ENCODE data around the gene NKAPL. TPM values are rescaled to one million over a fixed set of nuclear protein-coding genes. Genes with fewer than 3 reads are reported as not detected.
"Not testable (repeated sequence)": the region's sequence is repeated elsewhere in the genome, so short reads cannot be mapped to it uniquely, and the experiment has no call there.

The NKAPL gene
- total and polyA plus RNA-seq, 4 donors = 0.81 to 1.4 (median 0.96) TPM

DNA sequence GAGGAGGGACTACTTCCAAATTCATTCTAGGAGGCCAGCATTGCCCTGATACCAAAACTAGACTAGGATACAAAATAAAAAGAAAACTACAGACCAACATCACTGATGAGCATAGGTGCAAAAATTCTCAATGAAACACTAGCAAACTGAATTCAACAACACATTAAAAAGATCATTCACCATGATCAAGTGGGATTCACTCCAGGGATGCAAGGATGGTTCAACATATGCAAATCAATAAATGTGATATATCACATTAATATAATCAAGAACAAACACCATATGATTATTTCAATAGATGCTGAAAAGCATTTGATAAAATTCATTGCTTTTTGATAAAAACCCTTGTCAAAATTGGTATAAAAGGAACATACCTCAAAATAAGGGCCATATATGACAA lies 32.5 kb downstream of the NKAPL start:
- DNase-seq (no peak), ATAC-seq (ENCODE audit: insufficient read depth, low FRiP score) (no peak)
- H3K4me1 ChIP-seq (ENCODE audit: control insufficient read depth in 5 of 5, insufficient read depth in 5 of 5, low read length in 5 of 5) = no peaks in the 10 kb centered on the region
- H3K4me3 ChIP-seq = no peak overlapping the region
- no peak overlapping the region for H3K27ac ChIP-seq (ENCODE audit: low read depth in 1 of 2, low read length in 1 of 2)
- TF ChIP-seq, protein P1, sequence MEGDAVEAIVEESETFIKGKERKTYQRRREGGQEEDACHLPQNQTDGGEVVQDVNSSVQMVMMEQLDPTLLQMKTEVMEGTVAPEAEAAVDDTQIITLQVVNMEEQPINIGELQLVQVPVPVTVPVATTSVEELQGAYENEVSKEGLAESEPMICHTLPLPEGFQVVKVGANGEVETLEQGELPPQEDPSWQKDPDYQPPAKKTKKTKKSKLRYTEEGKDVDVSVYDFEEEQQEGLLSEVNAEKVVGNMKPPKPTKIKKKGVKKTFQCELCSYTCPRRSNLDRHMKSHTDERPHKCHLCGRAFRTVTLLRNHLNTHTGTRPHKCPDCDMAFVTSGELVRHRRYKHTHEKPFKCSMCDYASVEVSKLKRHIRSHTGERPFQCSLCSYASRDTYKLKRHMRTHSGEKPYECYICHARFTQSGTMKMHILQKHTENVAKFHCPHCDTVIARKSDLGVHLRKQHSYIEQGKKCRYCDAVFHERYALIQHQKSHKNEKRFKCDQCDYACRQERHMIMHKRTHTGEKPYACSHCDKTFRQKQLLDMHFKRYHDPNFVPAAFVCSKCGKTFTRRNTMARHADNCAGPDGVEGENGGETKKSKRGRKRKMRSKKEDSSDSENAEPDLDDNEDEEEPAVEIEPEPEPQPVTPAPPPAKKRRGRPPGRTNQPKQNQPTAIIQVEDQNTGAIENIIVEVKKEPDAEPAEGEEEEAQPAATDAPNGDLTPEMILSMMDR (IDR thresholded peaks at IDR 0.05; ENCODE audit: control extremely low read depth, extremely low read depth) = no peak
- H3K36me3 ChIP-seq (ENCODE audit: control insufficient read depth in 4 of 4, insufficient read depth in 4 of 4, low read length in 4 of 4) = peaks cover 5 to 22% (median 13%) of the 10 kb centered on the region in 4 donors
- H3K9me3 ChIP-seq (ENCODE audit: control insufficient read depth in 4 of 4, insufficient read depth in 3 of 4, low read length in 3 of 4) = no peaks in the 10 kb centered on the region
- no peak overlapping the region for H3K9ac ChIP-seq (ENCODE audit: insufficient read depth in 1 of 2, low read length in 2 of 2)
- H3K27me3 ChIP-seq (ENCODE audit: control insufficient read depth in 3 of 3, insufficient read depth in 3 of 3, low read length in 2 of 3) = no peaks in the 10 kb centered on the region

DNA sequence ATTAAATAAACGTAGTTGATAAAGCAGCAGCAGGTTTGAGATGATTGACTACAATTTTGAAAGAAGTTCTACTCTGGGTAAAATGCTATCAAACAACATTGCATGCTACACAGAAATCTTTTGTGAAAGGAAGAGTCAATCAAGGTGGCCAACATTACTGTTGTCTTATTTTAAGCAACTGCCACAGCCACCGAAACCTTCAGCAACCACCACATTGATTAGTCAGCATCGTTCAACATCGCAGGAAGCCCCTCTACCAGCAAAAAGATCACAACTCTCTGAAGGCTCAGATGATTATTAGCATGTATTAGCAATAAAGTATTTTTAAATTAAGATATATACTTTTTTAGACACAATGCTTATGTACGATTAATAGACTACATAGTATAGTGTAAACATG lies 36.2 kb downstream of the NKAPL start:
- no peak overlapping the region for H3K9ac ChIP-seq (ENCODE audit: insufficient read depth in 1 of 2, low read length in 2 of 2)
- H3K27ac ChIP-seq (ENCODE audit: low read depth in 1 of 2, low read length in 1 of 2) = no peak overlapping the region
- no peak for ATAC-seq (ENCODE audit: insufficient read depth, low FRiP score)
- no peaks in the 10 kb centered on the region for H3K27me3 ChIP-seq (ENCODE audit: control insufficient read depth in 3 of 3, insufficient read depth in 3 of 3, low read length in 2 of 3)
- H3K4me1 ChIP-seq (ENCODE audit: control insufficient read depth in 5 of 5, insufficient read depth in 5 of 5, low read length in 5 of 5) = no peaks in the 10 kb centered on the region
- H3K4me3 ChIP-seq = no peak overlapping the region
- DNase-seq = no peak
- 95 to 97% methylated on average over 5 of the region's 5 CpGs for WGBS, 2 donors
- TF ChIP-seq, protein P1 (IDR thresholded peaks at IDR 0.05; ENCODE audit: control extremely low read depth, extremely low read depth) = no peak
- no peaks in the 10 kb centered on the region for H3K9me3 ChIP-seq (ENCODE audit: control insufficient read depth in 4 of 4, insufficient read depth in 3 of 4, low read length in 3 of 4)
- peaks cover 2 to 10% (median 8%) of the 10 kb centered on the region in 4 donors for H3K36me3 ChIP-seq (ENCODE audit: control insufficient read depth in 4 of 4, insufficient read depth in 4 of 4, low read length in 4 of 4)

DNA sequence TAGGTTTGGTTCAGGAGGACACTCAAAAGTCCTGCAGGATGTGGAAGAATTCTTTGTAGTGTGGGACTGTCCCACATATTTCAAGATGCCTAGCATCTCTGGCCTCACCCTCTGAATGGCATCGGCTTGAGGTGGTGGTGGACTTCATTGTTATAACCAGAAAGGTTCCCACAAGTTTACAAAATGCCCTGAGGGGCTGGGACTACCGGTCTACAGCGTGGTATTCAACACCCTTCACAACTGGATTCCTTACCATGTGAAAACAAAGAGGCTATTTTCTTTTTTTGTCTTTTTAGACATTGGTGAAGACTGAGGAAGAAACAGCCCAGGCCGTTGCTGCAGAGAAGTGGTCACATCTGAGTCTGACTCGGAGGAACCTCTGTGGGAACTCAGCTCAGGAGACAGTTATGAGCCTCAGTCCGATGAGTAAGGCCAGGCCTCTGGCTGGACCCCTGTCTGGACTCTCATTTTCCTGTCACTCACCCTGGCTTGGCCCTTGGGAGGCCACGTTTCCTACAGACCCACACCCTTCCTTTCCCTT lies 37.5 kb downstream of the NKAPL start:
- H3K9ac ChIP-seq (ENCODE audit: insufficient read depth in 1 of 2, low read length in 2 of 2) = no peak overlapping the region
- no peaks in the 10 kb centered on the region for H3K4me1 ChIP-seq (ENCODE audit: control insufficient read depth in 5 of 5, insufficient read depth in 5 of 5, low read length in 5 of 5)
- no peak overlapping the region for H3K4me3 ChIP-seq
- H3K36me3 ChIP-seq (ENCODE audit: control insufficient read depth in 4 of 4, insufficient read depth in 4 of 4, low read length in 4 of 4) = peaks cover 2 to 19% (median 11%) of the 10 kb centered on the region in 4 donors
- no peaks in the 10 kb centered on the region for H3K27me3 ChIP-seq (ENCODE audit: control insufficient read depth in 3 of 3, insufficient read depth in 3 of 3, low read length in 2 of 3)
- WGBS, 2 donors = 91 to 95% methylated on average over 7 of the region's 7 CpGs
- ATAC-seq (ENCODE audit: insufficient read depth, low FRiP score) = no peak
- no peaks in the 10 kb centered on the region for H3K9me3 ChIP-seq (ENCODE audit: control insufficient read depth in 4 of 4, insufficient read depth in 3 of 4, low read length in 3 of 4)
- TF ChIP-seq, protein P1 (IDR thresholded peaks at IDR 0.05; ENCODE audit: control extremely low read depth, extremely low read depth) = no peak
- H3K27ac ChIP-seq (ENCODE audit: low read depth in 1 of 2, low read length in 1 of 2) = no peak overlapping the region
- DNase-seq = no peak

DNA sequence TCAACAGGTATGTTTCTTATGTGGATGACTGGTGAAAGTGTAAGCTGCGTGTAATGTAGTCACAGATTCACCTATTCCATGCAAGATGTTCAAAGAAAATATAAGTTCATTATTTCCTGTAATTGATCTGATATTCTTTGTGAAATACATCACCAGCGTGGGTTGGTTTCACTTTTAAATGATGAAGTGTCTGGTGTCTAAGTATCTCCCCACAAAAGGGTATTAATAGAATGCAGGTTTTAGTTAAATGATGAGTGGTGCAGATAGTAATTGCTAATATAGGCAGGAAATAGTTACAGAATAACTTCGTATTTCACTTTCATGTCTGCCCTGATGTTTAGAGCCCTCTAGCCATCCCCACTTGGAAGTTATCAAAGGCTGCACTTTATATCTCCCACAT lies 44.5 kb downstream of the NKAPL start:
- H3K36me3 ChIP-seq (ENCODE audit: control insufficient read depth in 4 of 4, insufficient read depth in 4 of 4, low read length in 4 of 4) = peaks cover 1 to 14% (median 5%) of the 10 kb centered on the region in 4 donors
- no peak for DNase-seq
- 83 to 89% methylated on average over 3 of the region's 3 CpGs for WGBS, 2 donors
- TF ChIP-seq, protein P1 (IDR thresholded peaks at IDR 0.05; ENCODE audit: control extremely low read depth, extremely low read depth) = no peak
- H3K9ac ChIP-seq (ENCODE audit: insufficient read depth in 1 of 2, low read length in 2 of 2) = no peak overlapping the region
- ATAC-seq (ENCODE audit: insufficient read depth, low FRiP score) = no peak
- no peaks in the 10 kb centered on the region for H3K9me3 ChIP-seq (ENCODE audit: control insufficient read depth in 4 of 4, insufficient read depth in 3 of 4, low read length in 3 of 4)
- H3K4me3 ChIP-seq = no peak overlapping the region
- no peaks in the 10 kb centered on the region for H3K4me1 ChIP-seq (ENCODE audit: control insufficient read depth in 5 of 5, insufficient read depth in 5 of 5, low read length in 5 of 5)
- H3K27ac ChIP-seq (ENCODE audit: low read depth in 1 of 2, low read length in 1 of 2) = no peak overlapping the region
- no peaks in the 10 kb centered on the region for H3K27me3 ChIP-seq (ENCODE audit: control insufficient read depth in 3 of 3, insufficient read depth in 3 of 3, low read length in 2 of 3)

DNA sequence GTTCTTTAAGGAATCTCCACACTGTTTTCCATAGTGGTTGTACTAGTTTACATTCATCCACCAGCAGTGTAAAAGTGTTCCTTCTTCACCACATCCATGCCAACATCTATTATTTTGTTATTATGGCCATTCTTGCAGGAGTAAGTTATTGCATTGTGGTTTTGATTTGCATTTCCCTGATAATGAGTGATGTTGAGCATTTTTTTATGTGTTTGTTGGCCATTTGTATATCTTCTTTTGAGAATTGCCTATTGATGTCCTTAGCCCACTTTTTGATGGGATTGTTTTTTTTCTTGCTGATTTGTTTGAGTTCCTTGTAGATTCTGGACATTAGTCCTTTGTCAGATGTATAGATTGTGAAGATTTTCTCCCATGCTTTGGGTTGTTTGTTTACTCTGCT lies 47.3 kb downstream of the NKAPL start:
- not testable (repeated sequence) for ATAC-seq (ENCODE audit: insufficient read depth, low FRiP score); H3K9ac ChIP-seq (ENCODE audit: insufficient read depth in 1 of 2, low read length in 2 of 2); H3K27me3 ChIP-seq (ENCODE audit: control insufficient read depth in 3 of 3, insufficient read depth in 3 of 3, low read length in 2 of 3); H3K36me3 ChIP-seq (ENCODE audit: control insufficient read depth in 4 of 4, insufficient read depth in 4 of 4, low read length in 4 of 4); H3K27ac ChIP-seq (ENCODE audit: low read depth in 1 of 2, low read length in 1 of 2); H3K9me3 ChIP-seq (ENCODE audit: control insufficient read depth in 4 of 4, insufficient read depth in 3 of 4, low read length in 3 of 4); H3K4me3 ChIP-seq; DNase-seq; H3K4me1 ChIP-seq (ENCODE audit: control insufficient read depth in 5 of 5, insufficient read depth in 5 of 5, low read length in 5 of 5)
